OCI-LY3 (cell line): ENCODE data around the gene SORBS1.

Experiments
- EZH2phosphoT487 ChIP-seq: fragments of 200-600 bp; shearing (Covaris generic); IDR thresholded peaks from 2 replicates; pipeline ENCODE4 v1.6.1; 2018; ENCODE audit warnings: antibody characterized with exemption, mixed run types, low read depth
- TF ChIP-seq, protein P1 (sequence below): fragments of 200-600, 300-600 bp; sonication (generic); IDR thresholded peaks from 2 replicates; pipeline ENCODE4 v1.5.1; 2014; ENCODE audit warnings: antibody characterized with exemption, low read length, low read depth

- TF ChIP-seq EZH2phosphoT487: no peak
- TF ChIP-seq, protein P1, sequence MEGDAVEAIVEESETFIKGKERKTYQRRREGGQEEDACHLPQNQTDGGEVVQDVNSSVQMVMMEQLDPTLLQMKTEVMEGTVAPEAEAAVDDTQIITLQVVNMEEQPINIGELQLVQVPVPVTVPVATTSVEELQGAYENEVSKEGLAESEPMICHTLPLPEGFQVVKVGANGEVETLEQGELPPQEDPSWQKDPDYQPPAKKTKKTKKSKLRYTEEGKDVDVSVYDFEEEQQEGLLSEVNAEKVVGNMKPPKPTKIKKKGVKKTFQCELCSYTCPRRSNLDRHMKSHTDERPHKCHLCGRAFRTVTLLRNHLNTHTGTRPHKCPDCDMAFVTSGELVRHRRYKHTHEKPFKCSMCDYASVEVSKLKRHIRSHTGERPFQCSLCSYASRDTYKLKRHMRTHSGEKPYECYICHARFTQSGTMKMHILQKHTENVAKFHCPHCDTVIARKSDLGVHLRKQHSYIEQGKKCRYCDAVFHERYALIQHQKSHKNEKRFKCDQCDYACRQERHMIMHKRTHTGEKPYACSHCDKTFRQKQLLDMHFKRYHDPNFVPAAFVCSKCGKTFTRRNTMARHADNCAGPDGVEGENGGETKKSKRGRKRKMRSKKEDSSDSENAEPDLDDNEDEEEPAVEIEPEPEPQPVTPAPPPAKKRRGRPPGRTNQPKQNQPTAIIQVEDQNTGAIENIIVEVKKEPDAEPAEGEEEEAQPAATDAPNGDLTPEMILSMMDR: no peak
Measured at GRCh38 chr10:95305606-95306317, 255.4 kb downstream of the SORBS1 start.
